HG03025 (cell line): ENCODE results near the gene TMEM131.

ENCODE experiments used
- ATAC-seq: cut with Tn5 transposase; IDR thresholded peaks from one replicate; pipeline ENCODE4 v1.9.1; 2021; ENCODE audit warnings: mild to moderate bottlenecking, moderate library complexity; ENCODE audit not compliant: unreplicated experiment, low FRiP score

Gene TMEM131

GRCh38 chr2:97747285-97747684, 248.5 kb downstream of the TMEM131 start:
- no peak for ATAC-seq

- no peak for ATAC-seq
Measured at GRCh38 chr2:97745474-97746174, 250.1 kb downstream of the TMEM131 start.

GRCh38 chr2:97743913-97744312, 251.8 kb downstream of the TMEM131 start:
- ATAC-seq: no peak

GRCh38 chr2:97742381-97742847, 253.3 kb downstream of the TMEM131 start:
- ATAC-seq: no peak

- ATAC-seq: no peak
Measured at GRCh38 chr2:97741686-97742085, 254.1 kb downstream of the TMEM131 start.

- ATAC-seq: no peak
Measured at GRCh38 chr2:97741251-97741650, 254.5 kb downstream of the TMEM131 start.

GRCh38 chr2:97740590-97741182, 255.1 kb downstream of the TMEM131 start:
- ATAC-seq: no peak

GRCh38 chr2:97739893-97740245, 255.9 kb downstream of the TMEM131 start:
- ATAC-seq: no peak

- no peak for ATAC-seq
Measured at GRCh38 chr2:97739020-97739892, 256.5 kb downstream of the TMEM131 start.

GRCh38 chr2:97738179-97739019, 257.3 kb downstream of the TMEM131 start:
- no peak for ATAC-seq

GRCh38 chr2:97737421-97738178, 258.1 kb downstream of the TMEM131 start:
- ATAC-seq: no peak

- no peak for ATAC-seq
Measured at GRCh38 chr2:97736608-97737330, 259.0 kb downstream of the TMEM131 start.

GRCh38 chr2:97736185-97736584, 259.6 kb downstream of the TMEM131 start:
- ATAC-seq: no peak

- ATAC-seq: no peak
Measured at GRCh38 chr2:97735161-97735561, 260.6 kb downstream of the TMEM131 start.

GRCh38 chr2:97734061-97735051, 261.4 kb downstream of the TMEM131 start:
- no peak for ATAC-seq

- ATAC-seq: no peak
Measured at GRCh38 chr2:97733341-97734035, 262.3 kb downstream of the TMEM131 start.
